ENCODE results near the gene LAPTM4A. TPM values are rescaled to one million over a fixed set of nuclear protein-coding genes. Genes with fewer than 3 reads are reported as not detected.
"Not testable (repeated sequence)": the region's sequence is repeated elsewhere in the genome, so short reads cannot be mapped to it uniquely, and the experiment has no call there.

Gene LAPTM4A
- total RNA-seq, 1 donor = 249 TPM

DNA sequence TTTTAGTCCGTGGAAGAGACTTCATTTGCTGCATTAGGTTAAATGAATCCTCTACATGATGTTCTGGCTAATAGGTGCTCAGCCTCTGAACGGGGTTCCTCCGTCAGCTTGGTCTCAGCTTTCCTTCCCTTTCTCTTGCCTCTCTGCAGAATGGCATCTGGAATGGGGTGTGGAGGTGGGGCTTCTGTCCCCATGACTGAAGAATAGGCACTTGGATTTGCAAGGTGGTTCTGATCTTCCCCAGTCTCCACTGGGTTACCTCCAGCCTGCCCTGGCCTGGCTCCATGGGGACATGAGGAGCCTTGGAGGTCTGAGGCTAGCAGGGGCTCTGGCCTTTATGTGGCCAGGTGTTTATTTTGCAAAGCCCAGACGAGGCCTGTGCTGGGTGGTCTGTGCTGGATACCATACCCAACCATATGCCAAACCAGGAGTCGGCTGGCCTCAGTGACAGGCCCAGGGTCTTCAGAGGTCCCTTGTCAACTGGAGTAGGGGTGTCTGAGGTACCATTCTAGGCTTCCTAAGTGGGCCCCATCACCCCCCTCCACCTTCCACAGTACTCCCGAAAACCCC is 28.2 kb upstream of the LAPTM4A start:
- Histone ChIP-seq H2AFZ (ENCODE audit: low read length) (no peak overlapping the region), H4K20me1 (ENCODE audit: insufficient read depth, low read length) (no peaks in the 10 kb centered on the region), H3K4me2 (ENCODE audit: insufficient read depth, low read length) (no peak overlapping the region), H3K36me3 (ENCODE audit: insufficient read depth, low read length) (no peaks in the 10 kb centered on the region), H3K4me1 (ENCODE audit: insufficient read depth, low read length) (no peaks in the 10 kb centered on the region), H3K27ac (ENCODE audit: low read depth, low read length) (no peak overlapping the region), H3K79me2 (ENCODE audit: insufficient read depth, low read length) (no peaks in the 10 kb centered on the region), H3K27me3 (ENCODE audit: insufficient read depth, low read length) (no peaks in the 10 kb centered on the region), H3K9me3 (ENCODE audit: low read depth, low read length) (no peaks in the 10 kb centered on the region), H3K4me3 (ENCODE audit: insufficient read depth, low read length) (no peak overlapping the region)
- no peak for DNase-seq (ENCODE audit: insufficient read length, low spot score, missing footprints)
- TF ChIP-seq, protein P1, sequence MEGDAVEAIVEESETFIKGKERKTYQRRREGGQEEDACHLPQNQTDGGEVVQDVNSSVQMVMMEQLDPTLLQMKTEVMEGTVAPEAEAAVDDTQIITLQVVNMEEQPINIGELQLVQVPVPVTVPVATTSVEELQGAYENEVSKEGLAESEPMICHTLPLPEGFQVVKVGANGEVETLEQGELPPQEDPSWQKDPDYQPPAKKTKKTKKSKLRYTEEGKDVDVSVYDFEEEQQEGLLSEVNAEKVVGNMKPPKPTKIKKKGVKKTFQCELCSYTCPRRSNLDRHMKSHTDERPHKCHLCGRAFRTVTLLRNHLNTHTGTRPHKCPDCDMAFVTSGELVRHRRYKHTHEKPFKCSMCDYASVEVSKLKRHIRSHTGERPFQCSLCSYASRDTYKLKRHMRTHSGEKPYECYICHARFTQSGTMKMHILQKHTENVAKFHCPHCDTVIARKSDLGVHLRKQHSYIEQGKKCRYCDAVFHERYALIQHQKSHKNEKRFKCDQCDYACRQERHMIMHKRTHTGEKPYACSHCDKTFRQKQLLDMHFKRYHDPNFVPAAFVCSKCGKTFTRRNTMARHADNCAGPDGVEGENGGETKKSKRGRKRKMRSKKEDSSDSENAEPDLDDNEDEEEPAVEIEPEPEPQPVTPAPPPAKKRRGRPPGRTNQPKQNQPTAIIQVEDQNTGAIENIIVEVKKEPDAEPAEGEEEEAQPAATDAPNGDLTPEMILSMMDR (IDR thresholded peaks at IDR 0.05; ENCODE audit: extremely low read depth, low read depth, low read length) = no peak

DNA sequence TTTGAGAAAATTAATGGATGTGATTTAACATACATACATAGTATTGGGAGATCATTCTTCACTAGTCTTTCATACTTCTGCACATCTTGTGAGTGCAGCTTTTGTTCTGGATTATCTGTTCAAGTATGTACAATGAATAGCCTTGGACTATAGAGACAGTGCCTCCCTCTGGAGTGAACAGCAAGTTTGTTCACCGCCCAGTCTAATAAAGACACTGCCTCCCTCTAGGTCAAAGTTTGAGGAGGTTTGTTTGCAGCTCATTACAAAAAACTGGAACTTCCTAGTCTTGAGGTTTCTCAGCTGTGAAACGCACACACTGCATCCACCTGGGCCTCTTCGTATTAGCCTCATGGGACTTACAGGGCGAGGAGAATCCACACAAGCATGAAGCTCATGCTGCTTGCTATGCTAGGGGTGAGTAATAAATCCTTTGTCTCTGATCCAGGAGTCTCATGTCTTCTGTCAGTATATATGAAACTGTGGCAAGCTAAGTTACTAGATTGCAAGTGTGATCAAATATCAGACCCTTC is 26.0 kb upstream of the LAPTM4A start:
- Histone ChIP-seq H3K4me1 (ENCODE audit: insufficient read depth, low read length) (peaks cover 4% of the 10 kb centered on the region), H3K4me3 (ENCODE audit: insufficient read depth, low read length) (no peak overlapping the region), H3K36me3 (ENCODE audit: insufficient read depth, low read length) (no peaks in the 10 kb centered on the region), H3K79me2 (ENCODE audit: insufficient read depth, low read length) (no peaks in the 10 kb centered on the region), H4K20me1 (ENCODE audit: insufficient read depth, low read length) (no peaks in the 10 kb centered on the region), H3K27me3 (ENCODE audit: insufficient read depth, low read length) (no peaks in the 10 kb centered on the region), H3K27ac (ENCODE audit: low read depth, low read length) (no peak overlapping the region), H2AFZ (ENCODE audit: low read length) (no peak overlapping the region), H3K4me2 (ENCODE audit: insufficient read depth, low read length) (no peak overlapping the region), H3K9me3 (ENCODE audit: low read depth, low read length) (no peaks in the 10 kb centered on the region)
- no peak for DNase-seq (ENCODE audit: insufficient read length, low spot score, missing footprints)
- TF ChIP-seq, protein P1 (IDR thresholded peaks at IDR 0.05; ENCODE audit: extremely low read depth, low read depth, low read length) = no peak

DNA sequence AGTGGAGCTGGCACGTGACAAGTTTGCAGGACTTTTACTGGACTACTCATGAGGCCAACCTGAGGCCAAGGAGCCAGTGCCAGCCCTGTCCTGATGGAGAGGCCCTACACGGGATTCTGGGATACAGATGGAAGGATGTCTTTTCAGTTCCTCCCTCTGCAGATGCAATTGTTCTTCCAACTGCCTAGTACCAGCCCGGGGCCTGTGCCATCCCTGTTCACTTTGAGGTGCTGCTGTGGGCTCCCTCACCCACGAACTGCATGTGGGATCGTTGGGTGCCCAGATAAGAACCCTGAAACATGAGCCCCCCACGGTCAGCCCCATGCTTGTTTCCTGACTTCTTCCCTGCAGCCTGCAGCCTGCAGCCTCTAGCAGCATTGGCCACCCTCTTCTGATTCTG is 25.3 kb upstream of the LAPTM4A start:
- H2AFZ ChIP-seq (ENCODE audit: low read length) = no peak overlapping the region
- TF ChIP-seq, protein P1 (IDR thresholded peaks at IDR 0.05; ENCODE audit: extremely low read depth, low read depth, low read length) = no peak
- H3K4me1 ChIP-seq (ENCODE audit: insufficient read depth, low read length) = peaks cover 10% of the 10 kb centered on the region
- H3K4me3 ChIP-seq (ENCODE audit: insufficient read depth, low read length) = no peak overlapping the region
- no peaks in the 10 kb centered on the region for H4K20me1 ChIP-seq (ENCODE audit: insufficient read depth, low read length)
- H3K79me2 ChIP-seq (ENCODE audit: insufficient read depth, low read length) = no peaks in the 10 kb centered on the region
- H3K9me3 ChIP-seq (ENCODE audit: low read depth, low read length) = no peaks in the 10 kb centered on the region
- H3K36me3 ChIP-seq (ENCODE audit: insufficient read depth, low read length) = no peaks in the 10 kb centered on the region
- no peak overlapping the region for H3K4me2 ChIP-seq (ENCODE audit: insufficient read depth, low read length)
- no peaks in the 10 kb centered on the region for H3K27me3 ChIP-seq (ENCODE audit: insufficient read depth, low read length)
- H3K27ac ChIP-seq (ENCODE audit: low read depth, low read length) = no peak overlapping the region
- no peak for DNase-seq (ENCODE audit: insufficient read length, low spot score, missing footprints)

DNA sequence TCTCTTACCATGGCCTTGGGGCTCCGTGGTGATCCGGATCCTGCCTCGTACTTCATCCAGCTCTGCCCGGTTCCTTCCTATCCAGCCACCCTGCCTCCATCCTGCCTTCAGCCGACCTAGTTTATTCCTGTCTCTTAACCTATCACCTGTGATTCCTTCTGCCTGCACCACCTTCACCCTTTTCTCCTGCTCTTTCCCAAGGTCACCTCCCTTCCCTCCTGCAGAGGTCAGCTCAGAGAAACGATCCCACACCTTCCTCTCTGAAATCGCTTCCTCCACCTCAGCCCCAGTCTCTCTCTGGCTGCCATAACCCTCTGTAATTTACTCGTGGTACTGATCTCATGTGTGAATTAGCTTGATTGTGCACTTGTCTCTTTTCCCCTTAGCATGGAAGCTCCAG is 23.5 kb upstream of the LAPTM4A start:
- Histone ChIP-seq H3K9me3 (ENCODE audit: low read depth, low read length) (no peaks in the 10 kb centered on the region), H3K4me3 (ENCODE audit: insufficient read depth, low read length) (no peak overlapping the region), H3K4me2 (ENCODE audit: insufficient read depth, low read length) (no peak overlapping the region), H4K20me1 (ENCODE audit: insufficient read depth, low read length) (no peaks in the 10 kb centered on the region), H3K36me3 (ENCODE audit: insufficient read depth, low read length) (no peaks in the 10 kb centered on the region), H2AFZ (ENCODE audit: low read length) (no peak overlapping the region), H3K27me3 (ENCODE audit: insufficient read depth, low read length) (no peaks in the 10 kb centered on the region), H3K27ac (ENCODE audit: low read depth, low read length) (no peak overlapping the region), H3K79me2 (ENCODE audit: insufficient read depth, low read length) (no peaks in the 10 kb centered on the region), H3K4me1 (ENCODE audit: insufficient read depth, low read length) (peaks cover 19% of the 10 kb centered on the region)
- TF ChIP-seq, protein P1 (IDR thresholded peaks at IDR 0.05; ENCODE audit: extremely low read depth, low read depth, low read length) = no peak
- no peak for DNase-seq (ENCODE audit: insufficient read length, low spot score, missing footprints)

DNA sequence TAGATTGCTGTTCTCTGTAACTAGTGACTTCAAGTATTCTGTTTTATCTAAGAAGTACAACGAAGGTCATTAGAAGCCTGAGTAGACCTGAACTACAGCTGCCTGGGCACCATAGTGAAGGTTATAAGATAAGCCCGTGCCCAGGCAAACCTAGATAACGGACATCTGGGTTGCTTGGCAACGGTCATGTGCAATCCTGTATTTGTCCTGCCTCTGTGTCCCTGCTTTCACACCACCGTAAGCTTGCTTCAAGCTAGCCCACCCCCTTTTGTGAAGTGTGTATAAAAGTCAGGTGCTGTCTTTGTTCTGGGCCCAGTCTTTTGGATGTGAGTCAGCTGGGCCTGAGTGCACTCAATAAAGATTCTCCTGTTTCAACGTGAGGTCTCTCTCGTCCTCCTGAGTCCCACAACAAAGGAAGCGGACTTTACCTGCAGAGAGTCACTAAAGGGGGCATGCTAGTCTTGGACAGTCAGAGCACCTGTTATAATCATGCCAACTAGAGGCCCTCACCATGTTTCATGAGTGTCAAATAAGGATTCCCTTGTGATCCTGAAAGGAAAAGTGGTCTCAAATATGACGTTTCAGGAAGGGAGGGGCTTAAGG is 22.7 kb upstream of the LAPTM4A start:
- not testable (repeated sequence) for H3K79me2 ChIP-seq (ENCODE audit: insufficient read depth, low read length); H3K27me3 ChIP-seq (ENCODE audit: insufficient read depth, low read length); H3K36me3 ChIP-seq (ENCODE audit: insufficient read depth, low read length); H3K4me2 ChIP-seq (ENCODE audit: insufficient read depth, low read length); DNase-seq (ENCODE audit: insufficient read length, low spot score, missing footprints); H3K9me3 ChIP-seq (ENCODE audit: low read depth, low read length); H2AFZ ChIP-seq (ENCODE audit: low read length); H3K4me3 ChIP-seq (ENCODE audit: insufficient read depth, low read length); H4K20me1 ChIP-seq (ENCODE audit: insufficient read depth, low read length); H3K27ac ChIP-seq (ENCODE audit: low read depth, low read length)
- H3K4me1 ChIP-seq (ENCODE audit: insufficient read depth, low read length) = peaks cover 19% of the 10 kb centered on the region
